T-cell (primary cell): ENCODE results near the gene NRAS. TPM values are rescaled to one million over a fixed set of nuclear protein-coding genes. Genes with fewer than 3 reads are reported as not detected.

Source experiments
- ATAC-seq, 4 experiments: fragments of 200-7000 bp in 3 of 4; fragments of 150-1000 bp in 1 of 4; cut with Tn5 transposase; replicated peaks in 1 of 4; 1 replicate in 3 of 4; 2 replicates in 1 of 4; pipeline ENCODE4 v1.10.0; 2021; ENCODE audit warnings: moderate library complexity in 3 of 4, mild to moderate bottlenecking in 2 of 4, moderate number of reproducible peaks in 1 of 4
- CTCF ChIA-PET, 2 donors: fragments of 300-600 bp; sonication (Branson Sonifier 250); formaldehyde crosslinking; loops; one replicate each; lab custom pipeline; 2022; ENCODE audit warnings: antibody characterized with exemption in 2 of 2; lab: Charles Lee
- POLR2A ChIA-PET, 2 donors: fragments of 300-600 bp; sonication (Branson Sonifier 250); formaldehyde crosslinking; loops; one replicate each; lab custom pipeline; 2022; ENCODE audit warnings: antibody characterized with exemption in 2 of 2; lab: Charles Lee
- DNase-seq, 35 experiments: peaks; one replicate each; pipeline versions ENCODE4 v3.0.0 to v3.0.0-alpha.2; 2013 to 2023
- H3K27ac ChIP-seq: one replicate; pipeline ENCODE4 v1.5.1; 2013; ENCODE audit warnings: low read length
- H3K27me3 ChIP-seq, 2 experiments: replicated peaks in 1 of 2; 1 replicate in 1 of 2; 2 replicates in 1 of 2; pipeline versions ENCODE4 v1.6.1 to v1.7.0; 2013; ENCODE audit warnings: low read length in 1 of 2, mixed read lengths in 1 of 2; ENCODE audit not compliant: control insufficient read depth in 2 of 2, insufficient read depth in 2 of 2; ENCODE audit errors: extremely low read depth in 1 of 2
- H3K36me3 ChIP-seq, 2 donors: 1 replicate in 1 of 2; 2 replicates in 1 of 2; pipeline versions ENCODE4 v1.6.1 to v1.7.0; 2013; ENCODE audit warnings: low read length in 1 of 2; ENCODE audit not compliant: control insufficient read depth in 2 of 2, insufficient read depth in 1 of 2; ENCODE audit errors: extremely low read depth in 1 of 2
- H3K4me1 ChIP-seq, 2 experiments: 1 replicate in 1 of 2; 2 replicates in 1 of 2; pipeline versions ENCODE4 v1.6.1 to v1.7.0; 2013; ENCODE audit warnings: low read length in 2 of 2, mixed read lengths in 1 of 2; ENCODE audit not compliant: insufficient read depth in 2 of 2, control insufficient read depth in 1 of 2; ENCODE audit errors: extremely low read depth in 1 of 2
- H3K4me3 ChIP-seq, 2 donors: 1 replicate in 1 of 2; 2 replicates in 1 of 2; pipeline versions ENCODE4 v1.5.1 to v1.7.0; 2013; ENCODE audit warnings: mild to moderate bottlenecking in 2 of 2, low read length in 1 of 2, moderate library complexity in 1 of 2; ENCODE audit not compliant: control insufficient read depth in 1 of 2; ENCODE audit errors: extremely low read depth in 1 of 2
- H3K9me3 ChIP-seq: 2 replicates; pipeline ENCODE4 v1.7.0; 2013
- H3K27ac Mint-ChIP-seq, 2 donors: one replicate each; pipeline ENCODE4 v1.8.0; 2020 to 2021; ENCODE audit warnings: mild to moderate bottlenecking in 2 of 2, mixed read lengths in 2 of 2
- H3K27me3 Mint-ChIP-seq, 2 donors: one replicate each; pipeline ENCODE4 v1.8.0; 2021 to 2022; ENCODE audit warnings: mixed read lengths in 2 of 2
- H3K36me3 Mint-ChIP-seq: one replicate; pipeline ENCODE4 v1.8.0; 2021; ENCODE audit warnings: mixed read lengths
- H3K4me1 Mint-ChIP-seq, 3 donors: one replicate each; pipeline ENCODE4 v1.8.0; 2020 to 2022; ENCODE audit warnings: mixed read lengths in 3 of 3, mild to moderate bottlenecking in 1 of 3
- H3K4me3 Mint-ChIP-seq, 3 donors: one replicate each; pipeline ENCODE4 v1.8.0; 2020 to 2022; ENCODE audit warnings: mild to moderate bottlenecking in 3 of 3, mixed read lengths in 3 of 3, moderate library complexity in 3 of 3
- H3K9me3 Mint-ChIP-seq, 3 donors: one replicate each; pipeline ENCODE4 v1.8.0; 2020 to 2022; ENCODE audit warnings: mixed read lengths in 3 of 3
- WGBS: methylation state at CpG from one replicate; pipeline ENCODE4 v1.1.5; 2013; ENCODE audit warnings: missing lambda C conversion rate; ENCODE audit not compliant: insufficient coverage; 5-methylcytosine and 5-hydroxymethylcytosine counted together
- total RNA-seq, 35 experiments: library from RNA in 6 of 35; stranded (reverse) in 6 of 35; fragments of 120-200 nt in 1 of 35; gene quantifications; one replicate each; pipeline versions ENCODE4 v1.2.1 to v1.2.4 and lab custom pipeline; 2013 to 2026

The NRAS gene
- 10 to 100 TPM; 19.9 to 29.7 (median 22.1) TPM for total RNA-seq
- total RNA-seq (2013), result 32.9 TPM
- 55.6 to 240 (median 96.2) reads per million in 29 experiments for total RNA-seq (lab: John Stamatoyannopoulos, UW)

DNA sequence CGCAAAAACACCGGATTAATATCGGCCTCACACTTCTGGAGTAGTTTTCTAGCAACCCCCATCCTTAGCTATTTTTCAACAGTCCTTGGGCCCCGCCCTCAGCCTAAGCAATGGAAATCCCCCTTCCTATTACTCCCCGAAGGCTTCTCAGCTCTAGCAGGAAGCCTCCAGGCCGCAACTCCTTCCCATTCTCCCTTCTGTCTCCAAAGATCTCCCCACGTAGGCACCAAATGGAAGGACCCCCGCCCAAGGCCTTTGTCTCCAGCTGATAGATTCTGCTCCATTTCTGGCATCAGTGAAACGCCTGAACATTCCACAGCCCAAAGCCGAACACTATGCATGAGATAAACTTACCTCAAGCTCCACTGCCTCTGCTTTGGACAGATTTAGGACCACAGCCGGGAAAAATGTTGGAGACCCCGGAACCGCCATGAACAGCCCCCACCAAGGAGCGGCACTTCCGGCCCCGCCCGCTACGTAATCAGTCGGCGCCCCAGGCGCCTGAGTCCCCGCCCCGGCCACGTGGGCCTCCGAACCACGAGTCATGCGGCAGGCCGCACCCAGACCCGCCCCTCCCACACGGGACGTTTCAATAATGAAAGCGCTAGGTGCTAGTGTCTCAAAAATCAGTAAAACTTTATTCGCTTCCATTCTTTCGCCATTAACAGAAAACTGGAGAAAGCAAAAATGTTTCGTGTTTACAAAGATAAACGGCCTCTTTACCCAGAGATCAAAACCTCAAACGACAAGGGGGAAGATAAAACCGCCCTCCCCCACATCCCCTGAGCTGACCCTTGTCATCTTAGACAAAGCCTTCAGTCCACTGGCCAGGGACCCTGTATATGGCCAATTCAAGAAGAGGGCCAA lies at the start of gene NRAS:
Gene NRAS, minus strand, starts transcription at position 468 of the 867 bp plus-strand sequence. CDS start 611 bp downstream, outside the sequence.
- no peaks in the 10 kb centered on the region for H3K27me3 ChIP-seq
- H3K36me3 Mint-ChIP-seq, result peaks cover 54% of the 10 kb centered on the region
- H3K27ac Mint-ChIP-seq, result peak within 1 kb of the TSS; percentile 95
- peak; percentile 95 to 99 (median 98) for ATAC-seq
- peak; percentile 89 to 96 (median 95) for DNase-seq
- whole genome bisulfite sequencing, result under 1% methylated on average over 25 of the region's 38 CpGs
- H3K4me3 ChIP-seq, result peak within 1 kb of the TSS; percentile 83 to 86
- H3K27me3 Mint-ChIP-seq, result no peaks in the 10 kb centered on the region
- peaks cover 21 to 56% of the 10 kb centered on the region in 2 donors for H3K36me3 ChIP-seq
- CTCF ChIA-PET, result interaction anchor here (0.5 to 1.3 kb wide), 7 partner anchors 44 to 786 kb away, joined by 3 to 5 read pairs (median 3); partner anchors contain the start of genes BCAS2 (in 1 of the 2) and SIKE1 (in 1 of the 2)
- POLR2A ChIA-PET, result interaction anchor here (0.5 to 2.4 kb wide), 10 partner anchors 13 to 905 kb away, joined by 3 to 13 read pairs (median 4); partner anchors contain the start of genes BCAS2 (in 2 of the 2), SIKE1 (in 2 of the 2) and DENND2C (in 1 of the 2)
- H3K9me3 Mint-ChIP-seq, result no peaks in the 10 kb centered on the region
- H3K4me3 Mint-ChIP-seq, result peak within 1 kb of the TSS; percentile 91 to 99 (median 96)
- peaks cover 26 to 32% (median 30%) of the 10 kb centered on the region in 3 donors for H3K4me1 Mint-ChIP-seq
- H3K9me3 ChIP-seq, result no peaks in the 10 kb centered on the region
- peak within 1 kb of the TSS; percentile 98 for H3K27ac ChIP-seq
- H3K4me1 ChIP-seq, result peaks cover 15% of the 10 kb centered on the region in 2 experiments

DNA sequence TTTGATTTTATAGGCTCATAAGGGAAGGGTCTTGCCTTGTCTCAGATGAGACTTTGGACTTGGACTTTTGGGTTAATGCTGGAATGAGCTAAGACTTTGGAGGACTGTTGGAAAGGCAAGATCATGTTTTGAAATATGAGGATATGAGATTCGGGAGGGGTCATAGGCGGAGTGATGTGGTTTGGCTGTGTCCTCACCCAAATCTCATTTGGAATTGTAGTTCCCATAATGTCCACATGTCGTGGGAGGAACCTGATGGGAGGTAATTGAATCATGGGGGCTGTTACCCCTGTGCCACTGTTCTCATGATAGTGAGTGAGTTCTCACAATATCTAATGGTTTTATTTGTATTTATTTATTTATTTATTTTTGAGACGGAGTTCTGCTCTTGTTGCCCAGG lies 48.1 kb upstream of the NRAS start:
- Mint-ChIP-seq H3K27ac (no peak overlapping the region), H3K4me3 (no peak overlapping the region)
- no peak for ATAC-seq

DNA sequence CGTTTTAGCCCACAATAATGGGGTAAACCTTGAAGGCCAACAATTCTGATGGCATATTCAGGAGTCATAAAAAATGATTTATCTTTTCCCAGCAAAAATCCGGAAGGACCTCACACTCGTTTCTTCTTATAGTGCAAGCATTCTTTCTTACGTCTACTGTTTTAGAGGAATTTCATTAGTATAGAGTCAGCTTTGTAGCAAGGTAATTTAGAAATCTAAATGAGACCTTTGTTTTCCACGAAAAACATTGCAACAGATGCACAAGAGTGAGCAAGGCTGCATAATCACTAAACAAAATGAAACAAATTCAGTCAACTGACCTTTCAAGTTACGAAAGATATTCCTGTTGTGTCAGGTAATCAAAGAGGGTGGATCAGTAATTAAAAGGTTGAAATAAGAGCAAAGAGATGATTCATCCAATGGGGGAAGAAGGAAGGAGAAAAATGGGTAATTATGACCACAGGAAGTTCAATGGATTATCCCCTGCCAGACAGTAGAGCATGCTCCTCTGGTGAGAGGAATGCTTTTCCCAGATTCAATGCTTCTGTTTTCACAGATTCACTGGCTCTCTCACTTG lies 41.8 kb upstream of the NRAS start:
- Histone ChIP-seq H3K36me3 (no peaks in the 10 kb centered on the region), H3K9me3 (no peaks in the 10 kb centered on the region), H3K27me3 (no peaks in the 10 kb centered on the region), H3K4me1 (peaks cover 23 to 37% of the 10 kb centered on the region in 2 experiments), H3K27ac (peak overlapping the region; percentile 100), H3K4me3 (peak overlapping the region; percentile 99 to 100)
- ATAC-seq, result no peak
- Mint-ChIP-seq H3K27me3 (no peaks in the 10 kb centered on the region), H3K9me3 (peaks cover 0 to 4% (median 3%) of the 10 kb centered on the region in 3 donors), H3K27ac (peak overlapping the region; percentile 99), H3K36me3 (peaks cover 6% of the 10 kb centered on the region), H3K4me1 (peaks cover 44 to 50% (median 48%) of the 10 kb centered on the region in 3 donors), H3K4me3 (peak overlapping the region; percentile 99 to 100 (median 99))
- CTCF ChIA-PET, result interaction anchor here in 1 of 2 donors (2.0 kb wide), 1 partner anchor 22 kb away, joined by 6 read pairs; the partner anchor contains the start of gene SIKE1
- POLR2A ChIA-PET, result no interaction called here
- WGBS, result 83% methylated on average over 1 of the region's 6 CpGs
- DNase-seq, result no peak

More for the DNA sequence above, 48.1 kb upstream of the NRAS start:
- Histone ChIP-seq H3K9me3 (no peaks in the 10 kb centered on the region), H3K27me3 (no peaks in the 10 kb centered on the region), H3K36me3 (peaks cover 0 to 4% of the 10 kb centered on the region in 2 donors), H3K4me3 (no peak overlapping the region), H3K27ac (no peak overlapping the region), H3K4me1 (no peaks in the 10 kb centered on the region)
- WGBS, result 100% methylated on average over 2 of the region's 4 CpGs
- H3K27me3 Mint-ChIP-seq, result no peaks in the 10 kb centered on the region
- no peak for DNase-seq
- CTCF ChIA-PET, result no interaction called here
- H3K36me3 Mint-ChIP-seq, result peaks cover 13% of the 10 kb centered on the region
- no peaks in the 10 kb centered on the region for H3K4me1 Mint-ChIP-seq
- H3K9me3 Mint-ChIP-seq, result peaks cover 0 to 6% (median 5%) of the 10 kb centered on the region in 3 donors
- POLR2A ChIA-PET, result interaction anchor here (0.6 to 0.7 kb wide), 3 partner anchors 38 to 1850 kb away, joined by 3 to 8 read pairs (median 4); no protein-coding TSS in a partner anchor

DNA sequence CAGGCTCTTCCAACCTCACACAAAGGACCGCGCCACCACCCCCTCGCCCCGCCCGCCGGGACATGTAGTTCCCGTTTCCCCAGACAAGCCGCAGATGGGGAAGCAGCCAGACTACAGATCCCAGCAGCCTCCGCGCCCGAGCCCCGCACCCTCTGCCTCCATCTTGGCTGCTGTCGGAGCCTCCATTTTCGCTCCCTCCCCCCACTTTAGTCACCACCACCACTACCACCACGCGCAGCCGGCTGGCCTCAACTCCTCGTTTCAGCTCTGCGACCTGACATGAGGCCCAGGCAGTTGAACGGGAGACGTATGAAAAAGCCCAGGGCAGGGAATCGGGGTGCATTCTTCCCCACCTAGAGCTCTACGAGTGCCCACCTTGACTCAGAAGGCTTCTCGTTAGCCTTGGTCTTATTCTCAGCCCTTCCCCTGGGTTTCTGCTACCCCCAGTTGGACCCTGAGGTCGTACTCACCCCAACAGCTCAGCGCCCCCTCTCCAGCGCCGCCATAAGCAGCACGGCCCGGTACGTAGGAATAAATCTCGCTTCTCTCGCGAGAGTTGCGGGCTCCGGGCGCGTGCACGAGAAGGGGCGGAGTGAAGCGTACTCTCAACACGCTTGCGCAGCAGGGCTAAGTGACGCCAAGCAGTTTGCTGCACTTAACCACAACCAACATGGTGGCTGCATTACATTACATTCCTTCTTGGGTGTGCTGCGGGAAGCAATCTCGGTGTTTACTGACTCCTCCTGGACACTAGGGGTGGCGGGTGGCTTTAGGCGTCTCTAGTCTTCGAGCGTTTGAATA lies 41.1 kb upstream of the NRAS start, which contains the start of gene CSDE1:
Gene CSDE1, minus strand, starts transcription at position 530 of the 801 bp plus-strand sequence. CDS start 18,094 bp downstream, outside the sequence.
- WGBS, result 0% methylated on average over 34 of the region's 50 CpGs

GRCh38 chr1:114756949-114757454 lies 40.4 kb upstream of the NRAS start:
- Mint-ChIP-seq H3K27me3 (no peaks in the 10 kb centered on the region), H3K9me3 (no peaks in the 10 kb centered on the region), H3K36me3 (peaks cover 5% of the 10 kb centered on the region), H3K27ac (peak overlapping the region; percentile 99), H3K4me1 (peaks cover 56 to 63% (median 61%) of the 10 kb centered on the region in 3 donors), H3K4me3 (peak overlapping the region; percentile 99 to 100 (median 99))
- no peaks in the 10 kb centered on the region for H3K27me3 ChIP-seq
- H3K27ac ChIP-seq, result peak overlapping the region; percentile 100
- CTCF ChIA-PET, result interaction anchor here in 1 of 2 donors (2.0 kb wide), 1 partner anchor 24 kb away, joined by 6 read pairs; the partner anchor contains the start of gene SIKE1
- H3K9me3 ChIP-seq, result no peaks in the 10 kb centered on the region
- peaks cover 34 to 46% of the 10 kb centered on the region in 2 experiments for H3K4me1 ChIP-seq
- ATAC-seq (no peak), DNase-seq (peak in 7 of 35 experiments; percentile 3 to 16 (median 8))
- WGBS, result under 1% methylated on average over 13 of the region's 17 CpGs
- peaks cover 0 to 5% of the 10 kb centered on the region in 2 donors for H3K36me3 ChIP-seq
- H3K4me3 ChIP-seq, result peak overlapping the region; percentile 99 to 100
- POLR2A ChIA-PET, result interaction anchor here in 1 of 2 donors (0.6 to 1.2 kb wide), 6 partner anchors 23 to 945 kb away, joined by 3 to 16 read pairs (median 3); partner anchors contain the start of genes RSBN1 and SIKE1

More for the DNA sequence above, 41.1 kb upstream of the NRAS start, which contains the start of gene CSDE1:
- DNase-seq (peak; percentile 93 to 99 (median 97)), ATAC-seq (peak; percentile 88 to 91 (median 90))
- Histone ChIP-seq H3K36me3 (no peaks in the 10 kb centered on the region), H3K4me1 (peaks cover 27 to 40% of the 10 kb centered on the region in 2 experiments), H3K27ac (peak within 1 kb of the TSS; percentile 100), H3K27me3 (no peaks in the 10 kb centered on the region), H3K9me3 (no peaks in the 10 kb centered on the region), H3K4me3 (peak within 1 kb of the TSS; percentile 99 to 100)
- H3K36me3 Mint-ChIP-seq, result peaks cover 3% of the 10 kb centered on the region
- H3K27ac Mint-ChIP-seq, result peak within 1 kb of the TSS; percentile 99
- peaks cover 50 to 57% (median 54%) of the 10 kb centered on the region in 3 donors for H3K4me1 Mint-ChIP-seq
- POLR2A ChIA-PET, result interaction anchor here in 1 of 2 donors (0.7 to 1.2 kb wide), 5 partner anchors 23 to 945 kb away, joined by 3 to 4 read pairs (median 3); partner anchors contain the start of genes RSBN1 and SIKE1
- no peaks in the 10 kb centered on the region for H3K27me3 Mint-ChIP-seq
- H3K4me3 Mint-ChIP-seq, result peak within 1 kb of the TSS; percentile 99 to 100 (median 99)
- CTCF ChIA-PET, result interaction anchor here in 1 of 2 donors (2.0 kb wide), 1 partner anchor 23 kb away, joined by 6 read pairs; the partner anchor contains the start of gene SIKE1
- H3K9me3 Mint-ChIP-seq, result no peaks in the 10 kb centered on the region
